GM19099 (cell line): ENCODE data around the gene MRPL47.

Experiments
- POLR2A ChIP-seq: IDR thresholded peaks from 3 replicates; pipeline ENCODE4 v1.6.1; 2011; ENCODE audit warnings: low read depth; ENCODE audit not compliant: insufficient read length; ENCODE audit errors: extremely low read depth

MRPL47 gene

DNA sequence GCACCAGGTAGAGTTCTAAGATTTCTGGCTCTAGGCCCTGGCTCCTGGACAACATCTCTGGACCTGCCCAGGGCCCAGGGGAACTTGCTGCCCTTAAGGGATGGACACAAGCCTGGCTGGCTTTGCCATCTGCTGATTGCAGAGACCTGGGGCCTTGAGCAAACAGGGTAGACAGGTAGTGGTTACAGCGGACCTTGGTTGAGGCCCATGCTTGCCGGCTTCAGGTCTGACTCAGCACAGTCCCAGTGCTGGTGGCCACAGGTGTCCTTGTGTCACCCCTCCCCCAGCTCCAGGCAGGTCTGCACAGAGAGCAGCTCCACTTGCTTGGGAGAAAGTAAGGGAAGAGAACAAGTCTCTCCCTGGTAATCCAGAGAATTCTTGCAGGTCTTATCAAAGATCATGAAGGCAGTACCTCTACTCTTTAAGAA lies 57.6 kb downstream of the MRPL47 start:
- TF ChIP-seq POLR2A = no peak

DNA sequence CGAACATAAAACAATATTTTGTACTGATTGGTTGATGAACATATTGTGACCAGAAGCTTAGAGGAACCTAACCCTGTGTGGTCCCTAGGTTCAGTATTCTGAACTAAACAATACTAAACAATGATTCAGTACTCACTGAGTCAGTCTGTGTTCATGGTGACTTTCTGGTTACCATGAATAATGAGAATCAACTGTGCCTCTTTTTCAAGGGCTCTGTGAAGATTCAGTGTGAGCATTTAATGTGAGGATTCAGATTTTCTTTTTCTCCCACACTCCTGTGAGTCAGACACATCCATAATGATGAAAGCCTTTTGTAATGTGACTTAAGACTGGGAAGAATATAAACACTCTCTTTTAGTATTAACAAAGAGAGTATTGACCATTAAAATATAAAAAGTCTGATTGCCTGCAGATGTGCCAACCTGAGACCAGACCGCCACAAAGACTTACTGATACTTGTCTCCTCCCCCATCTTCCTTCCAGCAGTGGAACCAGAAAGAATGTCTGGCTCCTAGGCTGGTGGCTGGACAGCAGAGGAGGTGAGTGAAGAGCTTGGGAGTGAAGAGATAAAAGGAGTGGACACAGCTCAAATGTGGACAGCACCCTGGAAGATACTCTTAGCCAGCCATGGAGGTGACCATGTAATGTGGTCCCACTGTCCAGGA lies 59.3 kb downstream of the MRPL47 start:
- no peak for TF ChIP-seq POLR2A

DNA sequence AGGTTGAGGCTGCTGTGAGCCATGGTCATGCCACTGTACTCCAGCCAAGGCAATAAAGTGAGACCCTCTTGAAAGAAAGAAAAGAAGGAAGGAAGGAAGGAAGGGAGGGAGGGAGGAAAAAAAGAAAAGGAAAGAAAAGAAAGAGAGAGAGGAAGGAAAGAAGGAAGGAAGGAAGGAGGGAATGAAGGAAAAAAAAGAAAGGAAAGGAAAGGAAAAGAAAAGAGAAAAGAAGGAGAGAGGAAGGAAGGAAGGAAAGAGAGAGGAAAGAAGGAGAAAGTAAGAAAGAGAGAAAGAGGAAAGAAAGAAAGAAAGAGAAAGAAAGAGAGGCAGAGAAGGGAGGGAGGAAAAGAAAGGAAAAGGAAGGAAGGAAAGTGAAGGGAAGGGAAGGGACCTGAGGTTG lies 62.1 kb downstream of the MRPL47 start:
- no peak for TF ChIP-seq POLR2A

DNA sequence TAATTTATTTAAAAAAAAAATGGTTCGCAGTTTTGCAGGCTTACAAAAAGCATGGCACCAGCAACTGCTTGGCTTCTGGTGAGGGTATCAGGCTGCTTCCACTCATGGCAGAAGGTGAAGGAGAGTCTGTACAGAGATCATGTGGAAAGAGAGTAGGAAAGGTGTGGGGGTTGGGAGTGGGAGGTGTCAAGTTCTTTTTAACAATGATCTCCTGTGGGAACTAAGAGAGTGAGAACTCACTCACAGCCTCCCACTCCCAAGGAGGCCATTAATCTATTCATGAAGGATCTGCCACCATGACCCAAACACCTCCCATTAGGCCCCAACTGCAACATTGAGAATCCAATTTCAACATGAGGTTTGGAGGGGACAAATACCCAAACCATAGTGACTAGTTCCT lies 62.8 kb downstream of the MRPL47 start:
- TF ChIP-seq POLR2A = no peak

DNA sequence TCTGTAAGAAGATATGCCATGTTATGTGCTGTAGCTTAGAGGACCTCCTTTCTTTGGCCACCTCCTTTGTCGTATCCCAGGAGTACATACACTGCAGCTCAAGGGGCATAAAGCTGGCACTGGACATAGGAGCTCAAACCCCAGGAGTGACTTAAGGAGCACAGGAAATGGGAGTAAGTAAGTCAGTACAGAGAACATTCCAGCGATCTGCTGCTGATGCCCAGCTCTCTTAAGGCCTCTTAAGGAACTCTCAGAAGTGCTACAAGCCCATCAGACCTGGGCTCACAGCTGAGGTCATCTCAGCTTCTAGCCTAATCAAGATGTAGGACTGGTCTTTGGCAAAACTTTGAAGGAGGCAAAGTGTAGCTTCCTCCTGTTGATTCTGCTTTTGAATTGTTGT lies 63.3 kb downstream of the MRPL47 start:
- TF ChIP-seq POLR2A = no peak
